Hindlimb muscle (tissue), 1 donor: Measurements from ENCODE around the gene COX6A2. TPM values are rescaled to one million over a fixed set of nuclear protein-coding genes. Genes with fewer than 3 reads are reported as not detected.
"Not testable (repeated sequence)": the region's sequence is repeated elsewhere in the genome, so short reads cannot be mapped to it uniquely, and the experiment has no call there.

Experiments
- DNase-seq: peaks from one replicate; pipeline ENCODE4 v3.0.0-alpha.2; 2013
- polyA plus RNA-seq: library from polyadenylated mRNA; unstranded; fragments of 120-200 nt; gene quantifications from one replicate; pipeline ENCODE4 v1.2.1, GENCODE V29; 2013; ENCODE audit not compliant: insufficient read length

The COX6A2 gene
- polyA plus RNA-seq, 1 donor: 360 TPM

DNA sequence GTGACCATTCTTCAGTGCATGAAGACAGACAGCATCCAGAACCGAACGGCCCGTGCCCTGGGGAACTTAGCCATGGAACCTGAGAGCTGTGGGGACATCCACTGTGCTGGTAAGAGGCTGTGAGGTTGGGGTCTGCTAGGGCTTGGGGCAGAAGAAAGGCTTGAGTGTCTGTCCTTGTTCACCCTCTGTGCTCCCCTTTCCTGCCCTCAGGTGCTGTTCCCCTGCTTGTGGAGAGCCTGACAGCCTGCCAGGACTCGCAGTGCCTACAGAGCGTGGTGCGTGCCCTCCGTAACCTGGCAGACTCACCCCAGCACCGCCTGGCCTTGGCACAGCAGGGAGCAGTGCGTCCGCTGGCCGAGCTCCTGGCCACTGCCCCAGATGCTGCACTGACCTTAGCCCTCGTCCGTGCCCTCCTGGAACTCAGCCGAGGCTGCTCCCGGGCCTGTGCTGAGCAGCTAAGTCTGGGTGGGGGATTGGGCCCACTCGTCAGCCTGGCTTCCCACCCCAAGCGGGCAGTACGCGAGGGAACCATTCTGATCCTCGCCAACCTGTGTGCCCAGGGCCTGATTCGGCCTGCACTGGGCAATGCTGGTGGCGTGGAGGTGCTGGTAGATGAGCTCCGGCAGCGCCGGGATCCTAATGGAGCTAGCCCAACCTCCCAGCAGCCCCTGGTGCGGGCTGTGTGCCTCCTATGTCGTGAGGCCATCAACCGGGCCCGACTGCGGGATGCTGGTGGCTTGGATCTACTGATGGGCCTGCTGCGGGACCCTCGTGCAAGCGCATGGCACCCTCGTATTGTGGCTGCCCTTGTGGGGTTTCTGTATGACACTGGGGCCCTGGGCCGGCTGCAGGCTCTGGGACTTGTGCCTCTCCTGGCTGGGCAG, 34.0 kb upstream of the COX6A2 start:
- DNase-seq: no peak

DNA sequence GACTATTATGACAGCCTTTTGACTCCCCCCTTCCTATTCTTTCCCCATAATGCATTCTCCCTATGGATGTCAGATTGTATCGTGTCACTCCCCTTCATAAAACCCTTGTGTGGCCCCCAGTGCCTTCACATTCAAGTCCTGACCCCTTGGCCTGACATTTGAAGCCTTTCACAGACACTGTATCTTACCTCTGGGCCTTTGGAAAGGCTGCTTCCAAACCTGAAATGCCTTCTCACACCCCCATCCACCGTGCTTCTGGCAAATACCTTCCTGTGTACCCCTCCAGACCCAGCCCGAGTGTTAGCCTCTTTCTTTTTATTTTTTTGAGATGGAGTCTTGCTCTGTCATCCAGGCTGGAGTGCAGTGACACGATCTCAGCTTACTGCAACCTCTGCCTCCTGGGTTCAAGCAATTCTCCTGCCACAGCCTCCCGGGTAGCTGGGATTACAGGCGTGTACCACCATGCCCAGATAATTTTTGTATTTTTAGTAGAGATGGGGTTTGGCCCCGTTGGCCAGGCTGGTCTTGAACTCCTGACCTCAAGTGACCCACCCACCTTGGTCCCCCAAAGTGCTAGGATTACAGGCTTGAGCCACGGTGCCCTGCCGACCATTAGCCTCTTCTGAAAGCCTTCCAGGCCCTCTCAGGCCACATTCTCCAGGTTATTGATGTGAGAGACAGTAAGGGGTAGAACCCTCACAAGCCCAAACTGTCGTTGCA, 33.2 kb upstream of the COX6A2 start:
- DNase-seq: no peak

DNA sequence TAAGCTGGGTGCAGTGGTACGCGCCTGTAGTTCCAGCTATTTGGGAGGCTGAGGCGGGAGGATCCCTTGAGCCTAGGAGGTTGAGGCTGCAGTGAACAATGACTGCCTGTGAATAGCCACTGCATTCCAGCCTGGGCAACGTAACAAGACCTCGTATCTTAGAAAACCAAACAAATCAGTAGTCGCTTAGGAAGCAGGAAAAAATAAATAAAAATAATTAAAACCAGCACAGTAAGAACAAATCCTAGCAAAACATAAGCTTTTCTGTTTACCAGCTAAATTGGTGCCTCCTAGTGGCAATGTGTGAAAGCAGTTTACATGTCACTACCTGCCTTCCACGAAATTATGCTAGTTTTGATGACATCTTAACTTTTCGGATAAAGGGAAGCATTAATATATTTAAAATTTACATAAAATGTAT, 32.4 kb upstream of the COX6A2 start:
- DNase-seq: no peak

DNA sequence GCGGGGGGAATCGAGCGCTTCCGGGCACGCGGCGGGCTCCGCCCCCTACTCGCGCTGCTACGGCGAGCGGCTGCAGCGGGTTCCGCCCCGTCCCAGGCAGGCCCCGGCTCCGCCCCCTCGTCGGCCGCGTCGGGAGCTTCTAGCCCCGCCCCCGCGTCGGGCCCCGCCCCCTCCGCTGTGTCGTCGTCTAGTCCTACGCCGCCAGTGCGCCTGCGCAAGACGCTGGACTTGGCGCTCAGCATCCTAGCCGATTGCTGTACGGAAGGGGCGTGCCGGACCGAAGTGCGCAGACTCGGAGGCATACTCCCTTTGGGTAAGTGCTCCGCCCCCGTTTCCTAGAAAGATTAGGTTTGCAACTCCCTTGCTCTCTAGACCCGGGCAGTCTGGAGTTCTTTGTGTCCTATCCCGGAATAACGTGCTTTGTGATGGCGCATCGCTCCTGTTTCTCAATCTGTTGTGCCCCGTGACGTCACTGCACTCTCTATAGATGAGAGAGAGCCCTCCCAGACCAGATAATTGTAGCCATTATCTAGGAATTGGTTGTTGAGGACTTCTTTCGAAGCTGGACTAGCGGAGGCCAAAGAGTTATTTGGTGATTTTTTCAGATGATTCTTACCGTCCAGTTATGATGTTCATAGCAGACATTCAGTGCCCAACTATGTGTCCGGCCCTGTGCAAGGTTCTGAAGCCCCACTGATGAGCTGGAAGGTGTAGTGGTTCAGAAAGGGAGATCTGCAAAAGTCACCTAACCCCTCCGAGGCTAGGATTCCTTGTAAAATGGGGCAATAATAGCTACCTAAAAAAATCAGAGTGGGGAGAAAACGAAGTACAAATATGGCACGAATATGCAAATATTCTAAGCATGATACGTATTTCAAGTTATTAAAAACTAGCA, 31.8 kb upstream of the COX6A2 start:
- peak; percentile 100 for DNase-seq

DNA sequence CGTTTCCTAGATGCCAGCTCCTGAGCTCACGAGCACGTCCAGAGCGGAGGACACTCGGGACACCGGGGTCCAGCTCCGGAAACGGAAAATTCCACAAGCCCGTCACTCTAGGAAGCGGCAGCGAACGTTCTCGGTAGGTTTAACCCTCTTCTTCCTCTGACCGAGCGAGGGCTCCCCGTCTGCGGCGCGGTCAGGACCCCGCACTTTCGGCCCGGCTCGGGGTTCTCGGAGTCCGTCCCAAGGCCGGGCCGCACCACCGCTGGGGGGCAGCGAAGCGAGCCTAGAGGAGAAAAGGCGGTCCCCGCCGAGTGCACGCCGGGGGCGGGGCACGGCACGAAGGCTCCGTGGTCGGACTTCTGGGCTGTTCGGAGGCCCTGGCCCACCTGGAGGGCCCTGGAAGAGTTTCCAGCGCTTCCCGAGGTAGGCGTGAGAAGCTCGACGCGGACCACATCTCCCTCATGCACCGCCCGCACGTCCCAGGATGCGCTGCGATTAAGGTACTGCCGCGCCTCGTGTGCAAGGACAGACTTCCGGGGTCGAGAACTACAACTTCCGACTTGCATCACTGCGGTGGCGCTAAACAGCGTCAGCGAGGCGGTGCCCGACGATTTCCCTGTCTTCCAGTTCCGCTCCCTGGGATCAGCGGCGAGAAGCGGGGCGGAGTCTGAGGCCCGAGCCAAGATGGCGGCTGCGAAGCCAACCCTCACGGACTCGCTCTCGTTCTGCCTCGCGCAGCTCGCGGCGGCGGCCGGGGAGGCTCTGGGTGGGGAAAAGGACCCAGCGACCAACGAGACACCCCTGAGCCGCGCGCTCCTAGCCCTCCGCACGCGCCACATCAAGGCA, 30.9 kb upstream of the COX6A2 start, which contains the start of gene ARMC5:
ARMC5 (plus strand) TSS at position 658 of the 843 bp plus-strand sequence; CDS start at position 682, 24 bp downstream.
- peak; percentile 98 for DNase-seq

DNA sequence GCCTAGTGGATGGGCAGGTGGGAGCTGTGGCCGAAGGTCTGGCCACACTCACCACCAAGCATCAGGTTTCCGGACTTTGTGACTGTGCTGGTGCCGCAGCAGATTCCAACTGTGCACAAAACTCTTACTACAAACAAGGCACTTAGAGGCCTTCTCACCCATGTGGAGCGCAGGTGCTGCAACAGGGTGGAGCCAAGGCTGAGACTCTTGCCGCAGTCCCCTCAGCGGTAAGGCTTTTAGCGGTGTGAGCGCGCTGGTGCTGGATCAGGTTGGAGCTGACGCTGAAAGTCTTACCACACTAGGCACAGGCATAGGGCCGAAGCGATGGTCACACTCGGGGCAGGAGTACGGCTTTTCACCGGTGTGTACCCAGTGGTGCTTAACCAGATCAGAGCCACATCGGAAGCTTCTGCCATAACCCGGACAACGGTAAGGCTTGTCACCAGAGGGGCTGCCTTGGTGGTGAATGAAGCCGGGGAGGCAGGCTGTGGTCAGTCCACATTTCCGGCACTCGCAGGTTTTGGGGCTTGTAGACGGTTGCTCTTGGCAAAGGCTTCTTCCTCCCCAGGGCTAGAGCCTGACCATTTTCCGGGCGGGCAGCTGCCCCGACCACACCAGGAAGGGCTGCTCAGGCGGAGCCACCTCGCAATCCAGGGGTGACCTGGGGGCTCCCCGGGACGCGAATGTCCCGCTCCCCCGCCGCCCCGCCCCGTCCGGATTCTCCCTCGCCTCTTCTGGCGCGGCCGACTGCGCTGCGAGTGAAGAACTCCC, 30.1 kb upstream of the COX6A2 start:
- no peak for DNase-seq

DNA sequence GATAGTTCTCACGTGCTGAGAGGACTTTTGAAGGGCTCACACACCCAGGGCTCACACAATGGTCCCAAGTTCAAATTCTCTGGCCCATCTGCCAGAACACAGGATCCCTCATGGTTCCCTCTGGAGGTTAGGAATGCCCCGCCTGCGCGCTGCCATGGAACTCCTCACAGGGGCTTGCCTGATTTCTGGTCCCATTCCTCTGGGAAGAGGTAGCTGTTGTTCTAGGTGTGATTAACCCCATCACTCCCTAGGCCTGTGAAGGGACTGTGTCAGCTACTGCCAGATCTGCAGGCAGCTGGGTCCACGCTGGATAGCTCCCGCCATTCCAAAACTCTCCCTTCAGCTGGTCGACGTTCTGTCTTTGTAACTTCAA, 28.8 kb upstream of the COX6A2 start:
- DNase-seq: no peak

DNA sequence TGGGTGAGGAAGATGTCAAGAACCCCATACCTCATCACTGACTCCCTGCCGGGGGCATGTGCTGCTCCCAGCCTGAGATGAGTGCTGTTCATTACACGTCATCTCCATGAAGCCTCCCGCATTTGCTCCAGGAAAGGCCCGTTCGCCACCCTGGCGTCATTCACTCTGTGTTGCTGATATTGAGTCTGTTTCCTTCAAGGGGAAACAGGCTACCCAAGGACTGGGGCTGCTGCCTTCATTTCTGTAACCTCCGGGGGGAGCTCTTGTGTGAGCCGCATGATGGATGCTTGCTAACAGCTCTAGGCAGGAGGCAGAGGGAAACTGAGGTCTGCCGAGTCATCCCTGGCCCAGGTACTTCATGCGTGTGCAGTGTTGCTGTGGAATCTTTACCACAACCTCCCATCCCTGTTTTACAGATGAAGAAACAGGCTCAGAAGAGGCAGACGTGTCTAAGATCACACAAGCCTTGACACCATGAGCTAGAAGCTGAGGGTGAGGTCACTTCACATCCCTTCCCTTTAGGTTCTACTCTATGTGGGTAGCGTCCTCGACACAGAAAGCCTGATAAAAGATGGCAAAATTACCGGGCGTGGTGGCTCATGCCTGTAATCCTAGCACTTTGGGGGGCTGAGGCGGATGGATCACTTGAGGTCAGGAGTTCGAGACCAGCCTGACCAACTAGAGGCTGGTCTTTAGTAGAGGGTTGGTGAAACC, 27.6 kb upstream of the COX6A2 start:
- no peak for DNase-seq

DNA sequence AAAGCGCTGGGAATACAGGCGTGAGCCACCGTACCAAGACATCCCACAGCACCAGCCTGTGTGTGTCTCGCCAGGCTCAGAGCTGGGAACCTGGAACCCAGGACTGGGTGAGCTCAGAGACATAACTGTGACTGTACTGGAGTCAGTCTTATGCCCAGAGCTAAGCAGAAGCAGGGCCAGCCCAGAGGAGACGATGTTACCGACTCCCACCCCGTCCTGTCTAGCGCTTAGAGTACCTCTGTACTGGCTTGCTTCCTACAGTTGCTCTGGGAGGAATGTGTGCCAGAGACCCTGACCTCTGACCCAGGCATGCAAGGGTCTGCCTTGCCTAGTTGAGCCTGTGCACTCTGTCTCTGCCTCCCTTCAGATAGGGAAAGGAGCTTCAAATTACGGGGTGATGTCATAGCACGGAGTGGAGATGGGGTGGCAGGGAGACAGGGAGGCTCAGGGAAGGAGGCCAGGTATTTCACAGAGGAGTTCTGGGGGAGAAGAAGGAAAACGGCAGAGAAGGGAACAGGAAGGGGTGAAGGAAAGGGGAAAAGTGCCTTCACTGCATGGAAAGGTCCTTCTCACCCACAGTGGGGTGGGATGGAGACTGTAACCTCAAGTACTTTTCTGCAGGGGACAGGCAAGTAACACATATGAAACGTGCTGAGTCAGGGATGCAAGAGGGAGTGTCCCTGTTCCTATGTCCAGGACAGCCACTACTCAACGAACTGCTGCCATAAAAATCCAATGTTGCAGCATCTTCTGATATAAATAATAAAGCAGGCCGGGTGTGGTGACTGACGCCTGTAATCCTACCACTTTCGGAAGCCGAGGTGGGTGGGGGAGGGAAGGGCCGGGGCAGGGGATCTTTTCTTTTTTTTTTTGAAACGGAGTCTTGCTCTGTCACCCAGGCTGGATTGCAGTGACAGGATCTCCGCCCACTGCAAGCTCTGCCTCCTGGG, 25.4 kb upstream of the COX6A2 start:
- no peak for DNase-seq

DNA sequence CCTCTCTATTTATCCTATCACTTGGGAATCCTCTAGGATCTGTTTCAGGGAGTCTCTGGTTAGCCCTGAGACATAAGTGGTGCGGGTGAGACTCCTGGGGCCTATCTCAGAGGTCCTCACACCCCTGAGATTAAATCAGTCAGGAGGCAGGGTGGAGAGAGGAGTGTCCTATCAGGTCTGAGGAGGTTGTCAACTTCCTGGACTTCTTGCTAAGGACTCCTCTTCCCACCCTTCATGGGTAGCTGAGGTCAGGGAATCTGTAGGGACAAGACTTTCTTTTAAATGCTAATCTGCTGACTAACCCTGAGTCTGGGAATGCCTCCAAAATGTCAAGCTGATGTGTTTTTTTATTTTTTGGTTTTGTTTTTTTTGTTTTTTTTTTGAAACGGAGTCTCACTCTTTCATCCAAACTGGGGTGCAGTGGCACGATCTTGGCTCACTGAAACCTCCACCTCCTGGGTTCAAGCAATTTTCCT, 24.5 kb upstream of the COX6A2 start:
- no peak for DNase-seq

DNA sequence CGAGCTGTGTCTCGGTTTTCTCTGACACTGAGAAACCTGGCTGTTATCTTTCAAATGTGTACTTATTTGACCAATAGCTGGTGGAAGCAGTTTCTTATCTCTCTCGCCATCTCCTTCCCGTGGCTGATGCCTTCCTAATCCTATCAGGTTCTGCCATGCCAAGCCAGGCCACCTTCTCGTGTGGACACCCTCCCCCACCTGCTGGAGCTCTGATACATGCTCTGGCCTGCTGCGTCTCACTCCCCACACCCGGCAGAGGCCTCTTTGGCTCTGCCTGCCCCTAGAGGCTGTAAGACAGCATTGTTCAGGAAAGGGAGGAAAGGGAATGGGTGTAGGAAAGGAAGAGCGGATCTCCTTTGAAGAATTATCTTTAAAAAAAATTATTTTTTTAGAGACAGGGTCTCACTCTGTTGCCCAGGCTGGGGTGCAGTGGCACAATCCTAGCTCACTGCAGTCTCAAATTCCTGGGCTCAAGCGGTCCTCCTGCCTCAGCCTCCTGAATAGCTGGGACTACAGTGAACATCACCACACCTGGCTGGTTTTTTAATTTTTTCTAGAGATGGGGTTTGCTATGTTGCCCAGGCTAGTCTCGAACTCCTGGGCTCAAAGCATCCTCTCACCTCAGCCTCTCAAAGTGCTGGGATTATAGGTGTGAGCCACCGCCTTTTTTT, 23.7 kb upstream of the COX6A2 start:
- DNase-seq: no peak

DNA sequence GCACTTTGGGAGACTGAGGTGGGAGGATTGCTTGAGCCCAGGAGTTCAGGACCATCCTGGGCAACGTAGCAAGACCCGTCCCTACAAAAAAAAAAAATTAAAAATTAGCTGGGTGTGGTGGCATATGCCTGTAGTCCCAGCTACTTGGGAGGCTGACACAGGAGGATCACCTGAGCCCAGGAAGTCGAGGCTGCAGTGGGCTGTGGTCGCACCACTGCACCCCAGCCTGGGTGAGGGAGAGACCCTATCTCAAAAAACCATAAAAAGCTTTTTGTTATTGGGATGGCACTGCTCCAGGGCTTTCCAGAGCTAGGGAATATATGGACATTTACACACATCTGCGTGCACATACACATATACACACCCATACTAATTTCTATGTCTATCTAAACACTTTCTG, 23.0 kb upstream of the COX6A2 start:
- no peak for DNase-seq

DNA sequence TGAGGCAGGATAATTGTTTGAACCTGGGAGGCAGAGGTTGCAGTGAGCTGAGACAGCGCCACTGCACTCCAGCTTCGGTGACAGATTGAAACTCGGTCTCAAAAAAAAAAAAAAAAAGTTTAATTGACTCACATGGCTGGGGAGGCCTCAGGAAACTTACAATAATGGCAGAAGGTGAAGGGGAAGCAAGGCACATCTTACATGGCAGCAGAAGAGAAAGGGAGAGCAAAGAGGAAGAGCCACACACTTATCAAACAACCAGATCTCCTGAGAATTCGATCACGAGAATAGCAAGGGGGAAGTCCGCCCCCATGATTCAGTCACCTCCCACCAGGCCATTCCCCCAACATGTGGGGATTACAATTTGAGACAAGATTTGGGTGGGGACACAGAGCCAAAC, 17.8 kb upstream of the COX6A2 start:
- not testable (repeated sequence) for DNase-seq

DNA sequence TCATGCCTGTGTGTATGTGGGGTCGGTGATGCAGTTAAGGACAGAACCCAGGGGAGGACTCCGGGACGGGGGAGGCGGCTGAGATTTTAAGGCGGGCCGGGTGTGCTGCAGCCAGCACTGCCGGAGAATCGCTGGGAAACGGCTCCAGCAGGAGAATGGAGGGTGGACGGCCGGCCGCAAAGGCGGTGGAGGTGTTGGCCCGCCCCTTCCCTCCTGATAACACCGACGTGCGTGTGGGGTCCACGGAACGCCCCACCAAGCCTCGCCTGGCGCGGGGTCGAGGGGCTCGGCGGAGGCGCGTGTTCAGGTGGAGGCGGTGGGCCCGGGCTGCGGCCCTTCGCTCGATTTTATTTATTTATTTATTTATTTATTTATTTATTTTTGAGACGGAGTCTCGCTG, 13.8 kb upstream of the COX6A2 start:
- DNase-seq: no peak

DNA sequence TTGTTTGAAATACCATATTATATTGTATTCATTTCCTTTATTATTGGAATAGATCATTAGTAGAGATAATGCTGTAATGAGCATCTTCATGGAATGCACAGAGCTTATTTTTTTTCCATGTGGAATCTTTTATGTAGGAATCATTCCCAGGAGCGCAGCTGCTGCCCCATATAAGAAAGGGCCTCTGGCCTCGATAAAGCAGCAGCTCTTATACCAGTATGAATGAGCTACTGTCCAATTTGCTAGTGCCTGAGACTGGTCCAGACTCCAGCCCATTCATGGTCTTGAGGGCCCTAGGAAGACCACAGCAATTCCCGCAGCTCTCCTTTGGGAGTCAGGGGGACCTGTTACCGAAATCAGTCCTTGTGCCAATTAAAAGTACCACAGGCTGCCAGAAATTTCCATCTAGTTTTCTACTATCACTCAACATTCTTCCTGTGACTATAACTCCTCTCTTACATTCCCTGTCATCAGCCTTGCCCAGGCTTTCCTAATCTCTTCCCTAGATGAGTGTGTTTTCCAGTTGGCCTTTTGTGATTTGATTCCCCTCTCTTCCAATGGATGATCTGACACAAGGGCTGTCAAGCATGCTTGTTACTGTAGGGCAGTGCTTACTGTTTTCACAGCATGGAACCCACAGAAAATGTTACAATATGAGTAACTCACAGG, 12.5 kb upstream of the COX6A2 start:
- DNase-seq: no peak

DNA sequence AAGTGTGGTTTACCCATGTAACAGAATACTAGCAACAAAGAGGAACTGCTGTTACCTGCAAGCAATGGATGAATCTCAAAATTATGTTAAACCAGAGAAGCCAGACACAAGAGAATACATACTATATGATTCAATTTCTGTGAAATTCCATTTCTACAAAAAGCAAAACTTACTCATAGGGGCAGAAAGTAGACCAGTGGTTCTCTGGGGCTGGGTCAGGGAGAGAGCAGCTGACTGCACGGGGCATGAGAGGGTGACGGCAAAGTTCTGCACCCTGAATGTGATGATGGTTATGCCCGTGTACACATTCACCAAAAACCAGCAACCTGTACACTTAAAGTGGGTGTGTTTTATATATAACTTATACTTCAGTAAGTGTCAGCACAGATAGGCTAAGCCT, 11.4 kb upstream of the COX6A2 start:
- no peak for DNase-seq

DNA sequence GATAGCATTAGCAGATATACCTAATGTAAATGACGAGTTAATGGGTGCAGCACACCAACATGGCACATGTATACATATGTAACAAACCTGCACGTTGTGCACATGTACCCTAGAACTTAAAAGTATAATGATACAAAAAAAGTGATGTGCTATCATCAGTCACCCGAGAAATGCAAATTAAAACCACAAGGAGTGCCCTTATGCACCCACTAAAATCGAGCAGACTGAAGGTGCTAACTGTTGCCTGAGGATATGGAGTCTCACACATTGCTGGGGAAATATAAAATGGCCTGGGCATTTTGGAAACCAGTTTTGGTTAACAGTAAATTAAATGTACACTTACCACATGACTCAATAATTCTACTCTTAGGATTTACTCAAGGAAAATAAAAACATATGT, 10.9 kb upstream of the COX6A2 start:
- not testable (repeated sequence) for DNase-seq

DNA sequence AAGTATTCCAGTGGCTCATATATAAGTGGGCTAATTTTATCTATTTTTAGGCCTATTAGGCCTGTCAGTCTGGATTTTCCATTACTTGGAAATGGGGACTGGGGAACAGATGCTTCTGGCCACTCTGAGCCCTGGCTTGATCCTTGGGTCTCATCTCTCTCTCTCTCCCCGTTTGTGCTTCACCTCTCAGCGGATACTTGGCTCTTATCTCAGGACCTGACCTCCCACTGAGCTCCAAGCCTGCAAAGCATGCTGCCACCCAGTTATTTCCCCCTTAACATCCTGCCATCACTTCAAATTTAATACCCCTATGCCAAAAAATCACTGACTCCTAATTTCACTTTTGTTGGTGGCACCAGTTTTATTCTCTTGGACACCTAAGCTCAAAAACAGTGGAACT, 10.3 kb upstream of the COX6A2 start:
- DNase-seq: no peak
